Tibial nerve (tissue), 4 donors: ENCODE results near the gene CDCA8. TPM values are rescaled to one million over a fixed set of nuclear protein-coding genes. Genes with fewer than 3 reads are reported as not detected.
A peak's percentile ranks its signal among the peaks of the same experiment; 100 is the strongest.

Source experiments
- DNase-seq, 2 donors: peaks; one replicate each; pipeline ENCODE4 v3.0.0-alpha.2; 2019; ENCODE audit warnings: low spot score in 2 of 2
- H3K27ac ChIP-seq, 4 donors: fragments of 200-600 bp; sonication (generic) in 3 of 4; one replicate each; pipeline ENCODE4 v1.5.1; 2017 to 2019; ENCODE audit warnings: mild to moderate bottlenecking in 1 of 4
- H3K27me3 ChIP-seq, 2 donors: fragments of 200-600 bp; sonication (generic) in 1 of 2; one replicate each; pipeline versions ENCODE4 v1.5.1 to v1.6.0; 2017 to 2019
- H3K36me3 ChIP-seq, 3 donors: fragments of 200-600 bp; sonication (generic); one replicate each; pipeline ENCODE4 v1.5.1; 2018 to 2019
- H3K4me1 ChIP-seq, 4 donors: fragments of 200-600 bp; sonication (generic) in 3 of 4; one replicate each; pipeline ENCODE4 v1.5.1; 2017 to 2019
- H3K4me3 ChIP-seq, 4 donors: fragments of 200-600 bp; sonication (generic) in 3 of 4; one replicate each; pipeline ENCODE4 v1.5.1; 2017 to 2019; ENCODE audit warnings: mild to moderate bottlenecking in 1 of 4, moderate library complexity in 1 of 4
- H3K9me3 ChIP-seq, 4 donors: fragments of 200-600 bp; sonication (generic) in 3 of 4; one replicate each; pipeline ENCODE4 v1.5.1; 2017 to 2019
- CTCF ChIP-seq, 5 experiments: fragments of 200-600 bp in 3 of 5; fragments of 450-650 bp in 2 of 5; sonication (generic) in 3 of 5; IDR thresholded peaks; one replicate each; pipeline ENCODE4 v1.5.1; 2016 to 2019; ENCODE audit warnings: antibody characterized with exemption in 5 of 5, mild to moderate bottlenecking in 3 of 5, moderate library complexity in 2 of 5
- EP300 ChIP-seq, 2 donors: sonication (generic); formaldehyde crosslinking; IDR thresholded peaks; one replicate each; pipeline ENCODE4 v1.6.1; 2017; ENCODE audit warnings: antibody characterized with exemption in 2 of 2, mild to moderate bottlenecking in 1 of 2
- POLR2A ChIP-seq, 2 donors: fragments of 450-650 bp; IDR thresholded peaks; one replicate each; pipeline ENCODE4 v1.6.1; 2017; ENCODE audit warnings: antibody characterized with exemption in 2 of 2, mild to moderate bottlenecking in 2 of 2, moderate library complexity in 2 of 2
- WGBS, 2 donors: methylation state at CpG; one replicate each; pipeline ENCODE4 v1.1.5; 2018; 5-methylcytosine and 5-hydroxymethylcytosine counted together
- total RNA-seq, 4 donors: library from RNA; depleted of rRNA; stranded (reverse); fragments of >200 nt; gene quantifications; one replicate each; pipeline ENCODE4 v1.1.0, GENCODE V29; 2016

CDCA8 gene
- total RNA-seq, 4 donors from 2014 or later, result 0.66 to 0.98 (median 0.90) TPM; not detected in 1

GRCh38 chr1:37672136-37672870, 20.0 kb upstream of the CDCA8 start:
- no peak overlapping the region for H3K27ac ChIP-seq
- no peak for DNase-seq
- no peaks in the 10 kb centered on the region for H3K36me3 ChIP-seq
- H3K4me1 ChIP-seq, result peaks cover 0 to 8% (median 3%) of the 10 kb centered on the region in 4 donors
- no peak for TF ChIP-seq CTCF (IDR thresholded peaks at IDR 0.05)
- no peak overlapping the region for H3K4me3 ChIP-seq
- no peaks in the 10 kb centered on the region for H3K9me3 ChIP-seq
- WGBS, 2 donors, result 46 to 49% methylated on average over 9 of the region's 9 CpGs
- peaks cover 0 to 13% of the 10 kb centered on the region in 2 donors for H3K27me3 ChIP-seq

GRCh38 chr1:37673920-37674319, 18.4 kb upstream of the CDCA8 start:
- H3K9me3 ChIP-seq, result no peaks in the 10 kb centered on the region
- no peak overlapping the region for H3K27ac ChIP-seq
- no peak overlapping the region for H3K4me3 ChIP-seq
- no peak for DNase-seq
- WGBS, 2 donors, result 42 to 53% methylated on average over 10 of the region's 10 CpGs
- no peaks in the 10 kb centered on the region for H3K36me3 ChIP-seq
- peaks cover 0 to 7% of the 10 kb centered on the region in 2 donors for H3K27me3 ChIP-seq
- TF ChIP-seq POLR2A (IDR thresholded peaks at IDR 0.05) (no peak), EP300 (IDR thresholded peaks at IDR 0.05) (no peak), CTCF (IDR thresholded peaks at IDR 0.05) (no peak)
- peaks cover 0 to 8% (median 3%) of the 10 kb centered on the region in 4 donors for H3K4me1 ChIP-seq

GRCh38 chr1:37676281-37677142, 15.8 kb upstream of the CDCA8 start:
- Histone ChIP-seq H3K27ac (peak overlapping the region in 2 of 4 donors; percentile 19 to 35), H3K36me3 (peaks cover 0 to 15% (median 0%) of the 10 kb centered on the region in 3 donors), H3K4me1 (peaks cover 0 to 8% (median 3%) of the 10 kb centered on the region in 4 donors), H3K27me3 (no peaks in the 10 kb centered on the region), H3K9me3 (no peaks in the 10 kb centered on the region), H3K4me3 (no peak overlapping the region)
- no peak for TF ChIP-seq EP300 (IDR thresholded peaks at IDR 0.05)
- no peak for TF ChIP-seq POLR2A (IDR thresholded peaks at IDR 0.05)
- no peak for TF ChIP-seq CTCF (IDR thresholded peaks at IDR 0.05)
- no peak for DNase-seq
- WGBS, 2 donors, result 24 to 28% methylated on average over 14 of the region's 14 CpGs

- Histone ChIP-seq H3K27ac (no peak overlapping the region), H3K9me3 (no peaks in the 10 kb centered on the region), H3K36me3 (peaks cover 0 to 15% (median 0%) of the 10 kb centered on the region in 3 donors), H3K4me1 (peaks cover 0 to 8% (median 3%) of the 10 kb centered on the region in 4 donors), H3K4me3 (no peak overlapping the region), H3K27me3 (no peaks in the 10 kb centered on the region)
- TF ChIP-seq CTCF (IDR thresholded peaks at IDR 0.05) (no peak), EP300 (IDR thresholded peaks at IDR 0.05) (no peak), POLR2A (IDR thresholded peaks at IDR 0.05) (no peak)
- WGBS, 2 donors, result 49 to 63% methylated on average over 4 of the region's 4 CpGs
- no peak for DNase-seq
Observed at GRCh38 chr1:37677143-37677439, 15.2 kb upstream of the CDCA8 start.

GRCh38 chr1:37677808-37678207, 14.5 kb upstream of the CDCA8 start:
- peaks cover 0 to 22% (median 0%) of the 10 kb centered on the region in 3 donors for H3K36me3 ChIP-seq
- no peak overlapping the region for H3K27ac ChIP-seq
- H3K27me3 ChIP-seq, result no peaks in the 10 kb centered on the region
- no peak for TF ChIP-seq CTCF (IDR thresholded peaks at IDR 0.05)
- TF ChIP-seq POLR2A (IDR thresholded peaks at IDR 0.05), result no peak
- TF ChIP-seq EP300 (IDR thresholded peaks at IDR 0.05), result no peak
- WGBS, 2 donors, result 67 to 84% methylated on average over 5 of the region's 5 CpGs
- no peak overlapping the region for H3K4me3 ChIP-seq
- DNase-seq, result no peak
- no peaks in the 10 kb centered on the region for H3K9me3 ChIP-seq
- peaks cover 0 to 8% (median 3%) of the 10 kb centered on the region in 4 donors for H3K4me1 ChIP-seq
